22Rv1 (cell line): Measurements from ENCODE around the gene SKOR1.

ENCODE experiments used
- CTCF ChIP-seq: fragments of 450-650 bp; IDR thresholded peaks from 2 replicates; pipeline ENCODE4 v1.5.1; 2017; ENCODE audit warnings: mild to moderate bottlenecking
- ZFX ChIP-seq: fragments of 450-650 bp; IDR thresholded peaks from 2 replicates; pipeline ENCODE4 v1.6.1; 2017; ENCODE audit warnings: antibody characterized with exemption, borderline replicate concordance

GRCh38 chr15:67786646-67787045, 38.7 kb upstream of the SKOR1 start:
- TF ChIP-seq CTCF = no peak
- TF ChIP-seq ZFX = no peak
